ENCODE measurements around the gene UTF1. TPM values are rescaled to one million over a fixed set of nuclear protein-coding genes. Genes with fewer than 3 reads are reported as not detected.

Gene UTF1
- total and polyA plus RNA-seq, 2 of the 8 experiments (the other 6 are each of a cell fraction or from before 2014, with no cell fraction given): 0.47 to 21.8 TPM

DNA sequence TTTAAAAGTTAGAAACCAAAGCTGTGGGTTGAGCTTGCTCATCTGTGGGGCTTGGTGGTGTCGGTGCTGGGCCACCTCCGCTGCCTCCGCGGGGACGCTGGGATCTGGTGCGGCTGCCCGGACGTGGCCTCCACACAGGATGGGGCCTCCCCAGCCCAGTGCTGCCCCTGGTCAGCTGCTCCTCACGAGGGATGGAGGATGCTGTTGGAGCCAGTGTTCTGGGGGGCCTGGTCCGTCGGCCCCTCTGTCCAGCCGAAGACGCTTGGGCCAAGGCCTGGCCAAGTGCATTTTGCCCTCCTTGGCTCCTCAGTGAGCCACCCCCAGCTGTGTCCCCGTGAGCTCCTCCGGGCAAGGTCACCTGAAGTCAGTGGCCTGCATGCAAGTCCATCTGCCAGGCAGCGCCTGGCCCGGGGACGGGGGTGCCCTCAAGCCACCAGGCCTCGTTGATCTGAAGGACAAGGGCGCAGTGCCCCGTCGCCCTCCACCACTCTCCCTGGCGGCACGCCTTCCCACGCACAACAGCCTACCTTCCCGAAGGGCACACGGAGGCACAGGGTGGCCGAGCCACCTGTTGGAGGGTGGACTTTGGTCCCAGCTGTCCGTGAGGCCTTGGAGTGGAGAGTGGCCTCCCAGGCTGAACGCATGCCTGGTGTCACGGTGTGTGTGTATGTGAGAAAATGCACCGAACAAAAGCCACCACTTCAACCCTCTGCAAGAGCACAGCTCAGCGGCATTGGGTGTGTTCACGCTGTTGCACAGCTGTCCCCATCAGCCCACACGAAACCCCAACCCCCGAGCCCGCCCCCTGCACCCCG is 42.7 kb upstream of the UTF1 start:
- no peak overlapping the region for H4K91ac ChIP-seq (replicated peaks; ENCODE audit: insufficient read length, low read length)
- no peak overlapping the region for H3K56ac ChIP-seq (replicated peaks; ENCODE audit: insufficient read length, low read depth, low read length)
- no peak overlapping the region for H3K9ac ChIP-seq (replicated peaks in 1 of 4; ENCODE audit: extremely low read depth in 1 of 4, low read depth in 3 of 4, low read length in 3 of 4)
- TF ChIP-seq RFX5 (IDR thresholded peaks at IDR 0.05; ENCODE audit: borderline replicate concordance, low read depth, low read length): no peak
- TF ChIP-seq HDAC2 (IDR thresholded peaks at IDR 0.05; ENCODE audit: borderline replicate concordance in 1 of 2, low read depth in 2 of 2, low read length in 2 of 2): no peak
- TF ChIP-seq RXRA (IDR thresholded peaks at IDR 0.05; ENCODE audit: insufficient read depth, low read depth, low read length): no peak
- TF ChIP-seq SIN3A (conservative IDR thresholded peaks at IDR 0.05 in 1 of 2, IDR thresholded peaks at IDR 0.05 in 1 of 2; ENCODE audit: low read depth in 1 of 2, low read length in 2 of 2): no peak
- no peak for TF ChIP-seq SP1 (IDR thresholded peaks at IDR 0.05; ENCODE audit: low read depth, low read length)
- no peak for TF ChIP-seq POLR2A (IDR thresholded peaks at IDR 0.05; ENCODE audit: control extremely low read depth in 1 of 2, low read depth in 2 of 2, low read length in 2 of 2)
- TF ChIP-seq YY1 (IDR thresholded peaks at IDR 0.05; ENCODE audit: low read depth, low read length): no peak
- TF ChIP-seq NRF1 (IDR thresholded peaks at IDR 0.05; ENCODE audit: low read depth, low read length): no peak
- TF ChIP-seq SIX5 (IDR thresholded peaks at IDR 0.05; ENCODE audit: low read depth, low read length): no peak
- no peak for TF ChIP-seq JUND (IDR thresholded peaks at IDR 0.05; ENCODE audit: low read length)
- TF ChIP-seq BACH1 (IDR thresholded peaks at IDR 0.05; ENCODE audit: low read length): no peak
- WGBS, 2 experiments (ENCODE audit: extremely low coverage in 1 of 2, insufficient coverage in 1 of 2, insufficient read length in 1 of 2, insufficient replicate concordance in 2 of 2, low coverage in 1 of 2, low lambda C conversion rate in 2 of 2, missing lambda C conversion rate in 1 of 2): 88% methylated on average over 33 of the region's 38 CpGs; no CpG with 5 or more reads in 1 of the 2 experiments
- no peaks in the 10 kb centered on the region for H3K79me1 ChIP-seq (ENCODE audit: low read depth, low read length)
- peaks cover 8 to 30% of the 10 kb centered on the region in 2 experiments; a peak in 3 of 4 replicates for H3K9me3 ChIP-seq (ENCODE audit: insufficient read depth in 2 of 2, low read depth in 1 of 2, low read length in 1 of 2)
- CTCF ChIA-PET (ENCODE audit: partially characterized antibody): interaction anchor here (0.9 to 2.2 kb wide), 5 partner anchors 9 to 44 kb away, joined by 3 to 13 read pairs (median 4); no protein-coding TSS in a partner anchor
- H3K23ac ChIP-seq (ENCODE audit: insufficient read length): no peak overlapping the region
- H2AK5ac ChIP-seq (ENCODE audit: low read depth, low read length): no peak overlapping the region
- no peak overlapping the region for H4K8ac ChIP-seq (ENCODE audit: extremely low read depth, insufficient read depth, low read length)
- no peaks in the 10 kb centered on the region for H3K27me3 ChIP-seq (replicated peaks in 1 of 4; ENCODE audit: control insufficient read depth in 3 of 4, extremely low read depth in 1 of 4, insufficient read depth in 3 of 4, low read length in 3 of 4)
- no peak overlapping the region for H2AFZ ChIP-seq (ENCODE audit: low read length)
- no peak overlapping the region for H4K5ac ChIP-seq (ENCODE audit: insufficient read length, low read depth, low read length)
- H3K4me1 ChIP-seq (replicated peaks in 1 of 4; ENCODE audit: control insufficient read depth in 3 of 4, insufficient read depth in 4 of 4, low read length in 3 of 4): no peaks in the 10 kb centered on the region; a peak in 1 of 7 replicates
- POLR2A ChIA-PET (ENCODE audit: partially characterized antibody): interaction anchor here (0.8 to 2.2 kb wide), 4 partner anchors 9 to 12 kb away, joined by 3 to 6 read pairs (median 4); no protein-coding TSS in a partner anchor
- no peak overlapping the region for H3K4ac ChIP-seq (replicated peaks; ENCODE audit: insufficient read length, low read depth, low read length)
- no peak overlapping the region for H3K27ac ChIP-seq (ENCODE audit: low read depth, low read length)
- DNase-seq (ENCODE audit: low read depth in 1 of 2, low spot score in 2 of 2): no peak
- H3K14ac ChIP-seq (ENCODE audit: insufficient read length): no peak overlapping the region
- no peak overlapping the region for H2BK120ac ChIP-seq (replicated peaks; ENCODE audit: low read depth, low read length)
- H3K36me3 ChIP-seq (ENCODE audit: control insufficient read depth in 2 of 4, insufficient read depth in 4 of 4, low read length in 3 of 4): peaks cover 0 to 31% (median 10%) of the 10 kb centered on the region in 4 experiments; a peak in 4 of 8 replicates
- 0 out of 2 replicates have a peak, but pooled peaks cover 2% of the 10 kb centered on the region for H3K23me2 ChIP-seq (ENCODE audit: low read depth, low read length)
- H2BK15ac ChIP-seq (ENCODE audit: low read length): no peak overlapping the region
- no peak overlapping the region for H2BK12ac ChIP-seq (ENCODE audit: low read depth, low read length)
- no peak overlapping the region for H2BK20ac ChIP-seq (ENCODE audit: low read length)
- H3K4me3 ChIP-seq (ENCODE audit: extremely low read depth in 1 of 4, insufficient read depth in 2 of 4, low read depth in 3 of 4, low read length in 4 of 4): no peak overlapping the region
- H3K4me2 ChIP-seq (ENCODE audit: insufficient read depth in 1 of 2, low read depth in 2 of 2, low read length in 2 of 2): no peak overlapping the region
- FAIRE-seq: no peak
- no peaks in the 10 kb centered on the region for H3K79me2 ChIP-seq (ENCODE audit: control insufficient read depth in 1 of 2, insufficient read depth in 2 of 2, low read length in 2 of 2)
- H4K20me1 ChIP-seq (replicated peaks in 1 of 2; ENCODE audit: control insufficient read depth in 1 of 2, insufficient read depth in 2 of 2, low read length in 2 of 2): peaks cover 0 to 8% of the 10 kb centered on the region in 2 experiments
- no peak overlapping the region for H2BK5ac ChIP-seq (ENCODE audit: low read depth, low read length)
- no peak overlapping the region for H3K18ac ChIP-seq (ENCODE audit: extremely low read depth, low read length)
